Measurements from ENCODE around the gene PPOX.

PPOX gene

GRCh38 chr1:161185282-161185682, 19.1 kb downstream of the PPOX start:
- Histone ChIP-seq H3K4me3 (ENCODE audit: low read depth in 1 of 5, low read length in 5 of 5) (peak overlapping the region in 1 of 5 donors; percentile 6), H3K36me3 (ENCODE audit: control insufficient read depth in 5 of 5, insufficient read depth in 5 of 5, low read length in 5 of 5) (no peaks in the 10 kb centered on the region), H3K9ac (ENCODE audit: low read length in 5 of 5) (no peak overlapping the region), H3K9me3 (ENCODE audit: control insufficient read depth in 5 of 5, low read length in 5 of 5) (no peaks in the 10 kb centered on the region), H3K27me3 (ENCODE audit: control insufficient read depth in 5 of 5, insufficient read depth in 4 of 5, low read length in 5 of 5) (no peaks in the 10 kb centered on the region), H3K27ac (ENCODE audit: low read depth, low read length) (peak overlapping the region; percentile 78), H3K4me1 (ENCODE audit: control insufficient read depth in 5 of 5, insufficient read depth in 5 of 5, low read length in 5 of 5) (peaks cover 0 to 58% (median 42%) of the 10 kb centered on the region in 5 donors)

DNA sequence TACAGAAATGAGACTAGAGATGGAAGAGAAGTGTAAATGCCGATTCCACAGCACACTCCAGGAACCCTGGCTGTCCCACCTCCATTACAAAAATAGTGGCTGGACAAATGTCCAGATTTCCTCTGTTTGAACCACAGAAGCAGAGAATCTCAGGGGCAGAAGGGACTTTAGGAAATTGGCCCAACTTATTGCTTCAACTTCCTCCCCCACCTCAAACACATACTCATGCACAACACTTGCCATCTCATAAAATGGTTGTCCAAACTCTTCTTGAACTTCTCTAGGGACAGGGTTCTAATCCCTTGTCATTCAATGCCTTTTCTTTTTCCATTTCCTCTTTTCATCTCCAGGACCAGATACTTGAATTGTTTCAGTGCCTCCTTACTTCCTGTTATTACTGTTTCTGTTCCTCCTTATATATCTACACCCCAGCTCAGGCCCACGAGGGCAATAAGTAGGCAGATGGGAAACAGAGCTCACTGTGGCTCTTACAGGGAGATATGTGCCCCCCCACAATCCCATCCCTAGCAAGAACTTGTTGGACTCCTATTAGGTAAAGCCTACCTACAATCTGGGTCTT, 19.6 kb downstream of the PPOX start:
- Histone ChIP-seq H3K9me3 (ENCODE audit: control insufficient read depth in 5 of 5, low read length in 5 of 5) (no peaks in the 10 kb centered on the region), H3K36me3 (ENCODE audit: control insufficient read depth in 5 of 5, insufficient read depth in 5 of 5, low read length in 5 of 5) (peaks cover 0 to 4% (median 3%) of the 10 kb centered on the region in 5 donors), H3K27me3 (ENCODE audit: control insufficient read depth in 5 of 5, insufficient read depth in 4 of 5, low read length in 5 of 5) (no peaks in the 10 kb centered on the region), H3K9ac (ENCODE audit: low read length in 5 of 5) (peak overlapping the region in 1 of 5 donors; percentile 13), H3K4me1 (ENCODE audit: control insufficient read depth in 5 of 5, insufficient read depth in 5 of 5, low read length in 5 of 5) (peaks cover 0 to 58% (median 46%) of the 10 kb centered on the region in 5 donors), H3K4me3 (ENCODE audit: low read depth in 1 of 5, low read length in 5 of 5) (peak overlapping the region in 1 of 5 donors; percentile 6), H3K27ac (ENCODE audit: low read depth, low read length) (peak overlapping the region; percentile 78)

DNA sequence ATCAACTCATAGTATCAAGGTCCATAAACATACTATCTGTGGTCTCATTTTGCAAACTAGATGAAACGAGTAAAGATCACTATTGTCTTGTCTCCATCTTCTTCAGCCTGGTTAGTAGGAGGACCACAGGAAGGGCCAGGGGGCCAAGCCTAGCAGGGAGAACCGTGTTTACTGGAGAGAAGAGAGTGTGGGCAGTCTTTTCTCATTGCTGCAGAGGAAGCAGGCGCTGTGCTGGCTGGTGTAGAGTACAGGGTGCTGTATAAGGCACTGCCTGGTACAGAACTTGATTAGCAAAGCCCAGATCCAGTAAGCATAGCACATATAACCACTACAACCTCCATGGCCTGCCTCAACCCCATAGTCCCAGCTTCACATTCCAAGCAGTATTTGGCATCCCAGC, 21.1 kb downstream of the PPOX start:
- no peaks in the 10 kb centered on the region for H3K27me3 ChIP-seq (ENCODE audit: control insufficient read depth in 5 of 5, insufficient read depth in 4 of 5, low read length in 5 of 5)
- peaks cover 0 to 64% (median 48%) of the 10 kb centered on the region in 5 donors for H3K4me1 ChIP-seq (ENCODE audit: control insufficient read depth in 5 of 5, insufficient read depth in 5 of 5, low read length in 5 of 5)
- no peak overlapping the region for H3K27ac ChIP-seq (ENCODE audit: low read depth, low read length)
- peaks cover 0 to 19% (median 17%) of the 10 kb centered on the region in 5 donors for H3K36me3 ChIP-seq (ENCODE audit: control insufficient read depth in 5 of 5, insufficient read depth in 5 of 5, low read length in 5 of 5)
- H3K9ac ChIP-seq (ENCODE audit: low read length in 5 of 5) = no peak overlapping the region
- H3K4me3 ChIP-seq (ENCODE audit: low read depth in 1 of 5, low read length in 5 of 5) = peak overlapping the region in 1 of 5 donors; percentile 13
- no peaks in the 10 kb centered on the region for H3K9me3 ChIP-seq (ENCODE audit: control insufficient read depth in 5 of 5, low read length in 5 of 5)

DNA sequence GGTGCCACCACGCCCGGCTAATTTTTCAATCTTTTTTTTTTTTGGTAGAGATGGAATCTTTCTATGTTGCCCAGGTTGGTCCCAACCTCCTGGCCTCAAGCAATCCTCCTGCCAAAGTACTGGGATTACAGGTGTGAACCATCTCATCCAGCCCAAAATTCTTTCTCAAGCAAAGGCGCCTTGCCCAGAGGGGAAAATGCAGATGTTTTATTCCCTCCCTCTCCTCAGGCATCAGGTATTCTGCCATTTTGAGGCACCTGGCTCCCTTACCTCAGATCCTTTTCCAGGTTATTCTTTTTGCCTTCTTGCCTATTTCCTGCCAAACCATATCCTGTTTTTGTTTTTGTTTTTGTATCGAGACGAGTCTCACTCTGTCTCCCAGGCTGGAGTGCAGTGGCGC, 22.2 kb downstream of the PPOX start:
- H3K27me3 ChIP-seq (ENCODE audit: control insufficient read depth in 5 of 5, insufficient read depth in 4 of 5, low read length in 5 of 5) = no peaks in the 10 kb centered on the region
- no peak overlapping the region for H3K9ac ChIP-seq (ENCODE audit: low read length in 5 of 5)
- peaks cover 0 to 30% (median 19%) of the 10 kb centered on the region in 5 donors for H3K36me3 ChIP-seq (ENCODE audit: control insufficient read depth in 5 of 5, insufficient read depth in 5 of 5, low read length in 5 of 5)
- no peak overlapping the region for H3K4me3 ChIP-seq (ENCODE audit: low read depth in 1 of 5, low read length in 5 of 5)
- no peaks in the 10 kb centered on the region for H3K9me3 ChIP-seq (ENCODE audit: control insufficient read depth in 5 of 5, low read length in 5 of 5)
- H3K27ac ChIP-seq (ENCODE audit: low read depth, low read length) = no peak overlapping the region
- peaks cover 7 to 75% (median 59%) of the 10 kb centered on the region in 5 donors for H3K4me1 ChIP-seq (ENCODE audit: control insufficient read depth in 5 of 5, insufficient read depth in 5 of 5, low read length in 5 of 5)

DNA sequence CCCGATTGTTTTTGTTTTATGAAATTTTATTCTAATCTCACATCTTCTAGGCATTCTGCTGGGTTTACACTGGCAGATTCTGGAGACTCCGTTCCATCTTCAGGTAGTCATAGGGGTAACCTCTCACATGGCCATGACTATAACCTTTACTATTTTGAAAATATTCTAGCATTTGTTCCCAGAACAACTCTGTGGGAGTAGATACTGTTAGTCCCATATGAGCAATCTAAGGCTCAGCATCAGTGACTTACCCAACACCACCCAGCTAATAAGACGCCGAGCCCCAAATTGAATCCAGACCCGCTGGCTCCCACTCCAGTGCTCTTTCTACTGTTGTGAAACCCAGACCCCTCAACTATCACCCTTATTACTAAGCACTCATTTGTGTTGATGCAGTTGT, 22.8 kb downstream of the PPOX start:
- Histone ChIP-seq H3K4me3 (ENCODE audit: low read depth in 1 of 5, low read length in 5 of 5) (no peak overlapping the region), H3K4me1 (ENCODE audit: control insufficient read depth in 5 of 5, insufficient read depth in 5 of 5, low read length in 5 of 5) (peaks cover 12 to 75% (median 62%) of the 10 kb centered on the region in 5 donors), H3K9me3 (ENCODE audit: control insufficient read depth in 5 of 5, low read length in 5 of 5) (no peaks in the 10 kb centered on the region), H3K27me3 (ENCODE audit: control insufficient read depth in 5 of 5, insufficient read depth in 4 of 5, low read length in 5 of 5) (no peaks in the 10 kb centered on the region), H3K9ac (ENCODE audit: low read length in 5 of 5) (no peak overlapping the region), H3K27ac (ENCODE audit: low read depth, low read length) (no peak overlapping the region), H3K36me3 (ENCODE audit: control insufficient read depth in 5 of 5, insufficient read depth in 5 of 5, low read length in 5 of 5) (peaks cover 0 to 36% (median 21%) of the 10 kb centered on the region in 5 donors)

DNA sequence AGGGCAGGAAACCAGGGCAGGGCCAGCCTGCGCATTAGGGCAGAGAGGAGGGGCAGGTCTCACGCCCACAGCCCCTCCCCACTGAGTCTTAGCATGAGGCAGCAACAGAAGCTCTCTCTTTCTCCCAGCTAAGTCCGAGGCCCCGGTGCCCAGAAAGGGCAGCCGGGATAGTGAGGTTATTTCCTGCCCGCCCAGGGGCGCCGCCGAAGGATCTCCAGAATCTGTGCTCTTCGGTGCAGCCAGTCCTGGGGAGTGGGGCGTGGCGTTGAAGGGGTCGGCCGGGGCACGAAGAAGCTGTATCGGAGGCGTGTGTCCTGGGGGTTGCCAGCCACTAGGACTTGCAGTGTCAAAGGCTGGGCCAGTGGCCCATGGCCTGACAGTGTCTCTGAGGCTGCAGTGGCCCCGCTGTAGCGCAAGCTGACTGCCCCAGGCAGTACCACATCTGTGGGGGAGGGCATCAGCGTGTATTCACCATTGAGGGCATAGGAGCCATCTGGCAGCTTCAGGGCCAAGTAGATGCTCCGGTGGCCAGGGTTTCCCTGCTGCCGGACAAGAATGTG, 24.8 kb downstream of the PPOX start:
- H3K27ac ChIP-seq (ENCODE audit: low read depth, low read length) = no peak overlapping the region
- H3K4me1 ChIP-seq (ENCODE audit: control insufficient read depth in 5 of 5, insufficient read depth in 5 of 5, low read length in 5 of 5) = peaks cover 21 to 76% (median 69%) of the 10 kb centered on the region in 5 donors
- peak overlapping the region in 2 of 5 donors; percentile 0 to 20 for H3K9ac ChIP-seq (ENCODE audit: low read length in 5 of 5)

DNA sequence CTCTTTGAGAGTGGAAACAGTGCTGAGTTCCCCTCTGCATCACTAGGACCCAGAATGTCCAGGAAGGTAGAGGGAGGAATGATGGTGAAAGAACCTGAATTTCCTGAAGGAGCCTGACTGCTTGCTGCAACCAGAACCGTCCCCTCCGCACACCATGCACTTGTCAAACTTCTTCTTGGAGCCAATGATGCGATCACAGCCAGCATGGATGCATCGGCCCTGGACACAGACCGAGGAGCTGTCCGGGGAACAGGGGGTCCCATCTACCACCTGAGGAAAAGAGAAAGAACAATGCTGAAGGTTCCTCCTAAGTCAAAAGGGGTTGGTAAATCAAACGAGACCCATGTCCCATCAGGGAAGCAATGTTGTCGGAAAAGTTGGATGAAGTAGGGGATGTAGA, 25.7 kb downstream of the PPOX start:
- H3K27me3 ChIP-seq (ENCODE audit: control insufficient read depth in 5 of 5, insufficient read depth in 4 of 5, low read length in 5 of 5) = no peaks in the 10 kb centered on the region
- H3K36me3 ChIP-seq (ENCODE audit: control insufficient read depth in 5 of 5, insufficient read depth in 5 of 5, low read length in 5 of 5) = peaks cover 0 to 64% (median 39%) of the 10 kb centered on the region in 5 donors
- H3K9me3 ChIP-seq (ENCODE audit: control insufficient read depth in 5 of 5, low read length in 5 of 5) = no peaks in the 10 kb centered on the region
- H3K9ac ChIP-seq (ENCODE audit: low read length in 5 of 5) = no peak overlapping the region
- peaks cover 28 to 76% (median 69%) of the 10 kb centered on the region in 5 donors for H3K4me1 ChIP-seq (ENCODE audit: control insufficient read depth in 5 of 5, insufficient read depth in 5 of 5, low read length in 5 of 5)
- H3K27ac ChIP-seq (ENCODE audit: low read depth, low read length) = no peak overlapping the region
- no peak overlapping the region for H3K4me3 ChIP-seq (ENCODE audit: low read depth in 1 of 5, low read length in 5 of 5)

More for the DNA sequence above, 24.8 kb downstream of the PPOX start:
- Histone ChIP-seq H3K27me3 (ENCODE audit: control insufficient read depth in 5 of 5, insufficient read depth in 4 of 5, low read length in 5 of 5) (no peaks in the 10 kb centered on the region), H3K36me3 (ENCODE audit: control insufficient read depth in 5 of 5, insufficient read depth in 5 of 5, low read length in 5 of 5) (peaks cover 0 to 55% (median 37%) of the 10 kb centered on the region in 5 donors), H3K9me3 (ENCODE audit: control insufficient read depth in 5 of 5, low read length in 5 of 5) (no peaks in the 10 kb centered on the region), H3K4me3 (ENCODE audit: low read depth in 1 of 5, low read length in 5 of 5) (no peak overlapping the region)

GRCh38 chr1:161192476-161193465, 26.5 kb downstream of the PPOX start:
- peak overlapping the region in 4 of 5 donors; percentile 34 to 42 (median 38) for H3K4me3 ChIP-seq (ENCODE audit: low read depth in 1 of 5, low read length in 5 of 5)
- peaks cover 0 to 65% (median 39%) of the 10 kb centered on the region in 5 donors for H3K36me3 ChIP-seq (ENCODE audit: control insufficient read depth in 5 of 5, insufficient read depth in 5 of 5, low read length in 5 of 5)

GRCh38 chr1:161193561-161194235, 27.5 kb downstream of the PPOX start:
- peak overlapping the region; percentile 100 for H3K27ac ChIP-seq (ENCODE audit: low read depth, low read length)
- peaks cover 34 to 81% (median 76%) of the 10 kb centered on the region in 5 donors for H3K4me1 ChIP-seq (ENCODE audit: control insufficient read depth in 5 of 5, insufficient read depth in 5 of 5, low read length in 5 of 5)

More at GRCh38 chr1:161192476-161193465, 26.5 kb downstream of the PPOX start:
- Histone ChIP-seq H3K9ac (ENCODE audit: low read length in 5 of 5) (peak overlapping the region; percentile 17 to 52 (median 38)), H3K9me3 (ENCODE audit: control insufficient read depth in 5 of 5, low read length in 5 of 5) (no peaks in the 10 kb centered on the region), H3K27ac (ENCODE audit: low read depth, low read length) (peak overlapping the region; percentile 100), H3K27me3 (ENCODE audit: control insufficient read depth in 5 of 5, insufficient read depth in 4 of 5, low read length in 5 of 5) (no peaks in the 10 kb centered on the region), H3K4me1 (ENCODE audit: control insufficient read depth in 5 of 5, insufficient read depth in 5 of 5, low read length in 5 of 5) (peaks cover 29 to 76% (median 71%) of the 10 kb centered on the region in 5 donors)

More at GRCh38 chr1:161193561-161194235, 27.5 kb downstream of the PPOX start:
- Histone ChIP-seq H3K27me3 (ENCODE audit: control insufficient read depth in 5 of 5, insufficient read depth in 4 of 5, low read length in 5 of 5) (no peaks in the 10 kb centered on the region), H3K9ac (ENCODE audit: low read length in 5 of 5) (peak overlapping the region; percentile 17 to 53 (median 38)), H3K36me3 (ENCODE audit: control insufficient read depth in 5 of 5, insufficient read depth in 5 of 5, low read length in 5 of 5) (peaks cover 0 to 65% (median 39%) of the 10 kb centered on the region in 5 donors), H3K4me3 (ENCODE audit: low read depth in 1 of 5, low read length in 5 of 5) (peak overlapping the region in 4 of 5 donors; percentile 34 to 85 (median 40)), H3K9me3 (ENCODE audit: control insufficient read depth in 5 of 5, low read length in 5 of 5) (no peaks in the 10 kb centered on the region)
